ENCODE measurements around the gene ATN1. TPM values are rescaled to one million over a fixed set of nuclear protein-coding genes. Genes with fewer than 3 reads are reported as not detected.

The ATN1 gene
- total RNA-seq, 2 experiments from 2014 or later: 0.98 to 6.7 TPM

GRCh38 chr12:6950401-6950801, 22.6 kb downstream of the ATN1 start:
- intact Hi-C loops (cut with micrococcal nuclease; ENCODE audit: unreplicated experiment): no loop called here
- peaks cover 92% of the 10 kb centered on the region for H3K4me1 ChIP-seq (ENCODE audit: insufficient read depth, low read length, poor library complexity, severe bottlenecking)
- H3K9me2 ChIP-seq (ENCODE audit: insufficient read depth, low read length): no peaks in the 10 kb centered on the region
- POLR2A ChIA-PET: interaction anchor here (1.9 kb wide), 1 partner anchor 10 kb away, joined by 14 read pairs; no protein-coding TSS in a partner anchor
- peak; percentile 67 for DNase-seq (ENCODE audit: low spot score)
- peak overlapping the region; percentile 87 for H3K4me2 ChIP-seq (ENCODE audit: low read length)
- peak overlapping the region; percentile 49 for H3K27ac ChIP-seq (ENCODE audit: low read depth, low read length, poor library complexity, severe bottlenecking)
- H3K36me3 ChIP-seq (ENCODE audit: insufficient read depth, low read length): no peaks in the 10 kb centered on the region
- H3K4me3 ChIP-seq (ENCODE audit: low read depth, low read length, poor library complexity, severe bottlenecking): peak overlapping the region; percentile 67
- H4K20me1 ChIP-seq (ENCODE audit: insufficient read depth, low read length): no peaks in the 10 kb centered on the region
- CTCF ChIA-PET (ENCODE audit: unreplicated experiment): interaction anchor here (1.2 to 1.5 kb wide), 2 partner anchors 10 to 18 kb away, joined by 3 read pairs; no protein-coding TSS in a partner anchor
- peak overlapping the region; percentile 46; the same call in 1 of the 2 replicates for H2AFZ ChIP-seq (ENCODE audit: low read length)
- no peak for TF ChIP-seq EZH2phosphoT487 (IDR thresholded peaks at IDR 0.05; ENCODE audit: borderline replicate concordance, low read depth, low read length)
- peak; percentile 82 for TF ChIP-seq CTCF (conservative IDR thresholded peaks at IDR 0.05; ENCODE audit: low read length)
- no peaks in the 10 kb centered on the region for H3K9me3 ChIP-seq (ENCODE audit: low read length)
- BruUV-seq (replicated peaks): no TSS peak
- peaks cover 2% of the 10 kb centered on the region; the same call in 1 of the 2 replicates for H3K79me2 ChIP-seq (ENCODE audit: insufficient read depth, low read depth, low read length)

- no peaks in the 10 kb centered on the region for H3K9me2 ChIP-seq (ENCODE audit: insufficient read depth, low read length)
- ChIA-PET CTCF (ENCODE audit: unreplicated experiment) (interaction anchor here (0.6 to 1.2 kb wide), 5 partner anchors 11 to 323 kb away, joined by 3 to 6 read pairs (median 3); no protein-coding TSS in a partner anchor), POLR2A (interaction anchor here (1.2 to 1.9 kb wide), 2 partner anchors 10 to 18 kb away, joined by 3 to 14 read pairs; no protein-coding TSS in a partner anchor)
- H3K79me2 ChIP-seq (ENCODE audit: insufficient read depth, low read depth, low read length): no peaks in the 10 kb centered on the region
- DNase-seq (ENCODE audit: low spot score): peak; percentile 83
- TF ChIP-seq CTCF (conservative IDR thresholded peaks at IDR 0.05; ENCODE audit: low read length) (no peak), EZH2phosphoT487 (IDR thresholded peaks at IDR 0.05; ENCODE audit: borderline replicate concordance, low read depth, low read length) (no peak)
- peak within 1 kb of the TSS; percentile 49 for H3K27ac ChIP-seq (ENCODE audit: low read depth, low read length, poor library complexity, severe bottlenecking)
- BruUV-seq (replicated peaks): no TSS peak
- peak within 1 kb of the TSS; percentile 87 for H3K4me2 ChIP-seq (ENCODE audit: low read length)
- peaks cover 88% of the 10 kb centered on the region for H3K4me1 ChIP-seq (ENCODE audit: insufficient read depth, low read length, poor library complexity, severe bottlenecking)
- intact Hi-C loops (cut with micrococcal nuclease; ENCODE audit: unreplicated experiment): loop anchor here (1.0 kb wide), 1 partner anchor 8 kb away; no protein-coding TSS in a partner anchor
- peak within 1 kb of the TSS; percentile 46; the same call in 1 of the 2 replicates for H2AFZ ChIP-seq (ENCODE audit: low read length)
- H4K20me1 ChIP-seq (ENCODE audit: insufficient read depth, low read length): no peaks in the 10 kb centered on the region
- no peaks in the 10 kb centered on the region for H3K9me3 ChIP-seq (ENCODE audit: low read length)
- H3K4me3 ChIP-seq (ENCODE audit: low read depth, low read length, poor library complexity, severe bottlenecking): peak within 1 kb of the TSS; percentile 67
- no peaks in the 10 kb centered on the region for H3K36me3 ChIP-seq (ENCODE audit: insufficient read depth, low read length)
Observed at GRCh38 chr12:6950811-6951540, 23.2 kb downstream of the ATN1 start, which contains the start of gene PTPN6. PTPN6 (plus strand) TSS chr12:6951356; CDS start chr12:6951513, 157 bp downstream.

All from OCI-LY7 (cell line).